HEK293 (cell line): ENCODE data around the gene IL17RC.
A peak's percentile ranks its signal among the peaks of the same experiment; 100 is the strongest.

Experiments
- CTCF ChIA-PET: fragments of 350-600 bp; formaldehyde crosslinking; extraction: SDS; loops from one replicate; lab custom pipeline; 2021; ENCODE audit warnings: antibody characterized with exemption; lab: Yijun Ruan, JAX
- POLR2A ChIA-PET: fragments of 300-600 bp; formaldehyde crosslinking; extraction: SDS; loops from one replicate; lab custom pipeline; 2020; ENCODE audit warnings: antibody characterized with exemption, inconsistent platforms; lab: Yijun Ruan, JAX
- H3K27ac ChIP-seq: fragments of 200-500 bp; sonication (Bioruptor generic); 2 replicates; pipeline ENCODE4 v1.5.1; 2014; ENCODE audit warnings: low read depth, low read length, control low read depth, inconsistent platforms; ENCODE audit errors: extremely low read depth
- H3K36me3 ChIP-seq, 2 experiments: fragments of 200-500 bp in 1 of 2; sonication (Bioruptor generic) in 1 of 2; 1 replicate in 1 of 2; 2 replicates in 1 of 2; pipeline ENCODE4 v1.5.1; 2014 to 2017; ENCODE audit warnings: inconsistent platforms in 2 of 2, low read length in 2 of 2; ENCODE audit not compliant: control insufficient read depth in 2 of 2, insufficient read depth in 1 of 2
- H3K4me1 ChIP-seq: fragments of 200-500 bp; sonication (Bioruptor generic); 2 replicates; pipeline ENCODE4 v1.5.1; 2014; ENCODE audit warnings: mild to moderate bottlenecking, low read length, inconsistent platforms; ENCODE audit not compliant: control insufficient read depth, insufficient read depth
- H3K4me3 ChIP-seq: 2 replicates; pipeline ENCODE4 v1.5.1; 2011; ENCODE audit warnings: low read depth, mild to moderate bottlenecking, control low read depth, low read length, moderate library complexity
- H3K9me3 ChIP-seq: fragments of 200-500 bp; sonication (Bioruptor generic); 2 replicates; pipeline ENCODE4 v1.5.1; 2014; ENCODE audit warnings: low read depth, low read length, inconsistent platforms; ENCODE audit not compliant: control insufficient read depth, insufficient read depth
- GLI2 ChIP-seq: fragments of 450-650 bp; formaldehyde crosslinking; IDR thresholded peaks from 2 replicates; pipeline ENCODE4; 2017; ENCODE audit warnings: missing biosample characterization, missing genetic modification characterization, low read depth, borderline replicate concordance
- GLI4 ChIP-seq: fragments of 450-650 bp; formaldehyde crosslinking; IDR thresholded peaks from 2 replicates; pipeline ENCODE4 v1.5.1; 2016; ENCODE audit warnings: missing biosample characterization, missing genetic modification characterization
- KLF1 ChIP-seq: fragments of 450-650 bp; formaldehyde crosslinking; IDR thresholded peaks from 2 replicates; pipeline ENCODE4 v1.5.1; 2016; ENCODE audit warnings: missing biosample characterization, missing genetic modification characterization
- KLF16 ChIP-seq: fragments of 450-650 bp; formaldehyde crosslinking; IDR thresholded peaks from 2 replicates; pipeline ENCODE4 v1.5.1; 2017; ENCODE audit warnings: missing biosample characterization, missing genetic modification characterization
- MYNN ChIP-seq: fragments of 450-650 bp; formaldehyde crosslinking; IDR thresholded peaks from 2 replicates; pipeline ENCODE4 v1.5.1; 2016; ENCODE audit warnings: missing biosample characterization, missing genetic modification characterization, borderline replicate concordance
- SP2 ChIP-seq: fragments of 450-650 bp; formaldehyde crosslinking; IDR thresholded peaks from 2 replicates; pipeline ENCODE4 v1.5.1; 2016; ENCODE audit warnings: missing biosample characterization, missing genetic modification characterization
- ZBTB1 ChIP-seq: fragments of 450-650 bp; formaldehyde crosslinking; IDR thresholded peaks from 2 replicates; pipeline ENCODE4 v1.5.1; 2016; ENCODE audit warnings: missing biosample characterization, missing genetic modification characterization
- ZFP37 ChIP-seq: fragments of 450-650 bp; formaldehyde crosslinking; IDR thresholded peaks from 2 replicates; pipeline ENCODE4 v1.5.1; 2016; ENCODE audit warnings: missing biosample characterization, missing genetic modification characterization
- ZNF140 ChIP-seq: fragments of 450-650 bp; formaldehyde crosslinking; IDR thresholded peaks from 2 replicates; pipeline ENCODE4 v1.5.1; 2016; ENCODE audit warnings: missing biosample characterization, missing genetic modification characterization
- ZNF146 ChIP-seq: fragments of 450-650 bp; formaldehyde crosslinking; IDR thresholded peaks from 2 replicates; pipeline ENCODE4 v1.5.1; 2016; ENCODE audit warnings: missing biosample characterization, missing genetic modification characterization
- ZNF175 ChIP-seq: fragments of 450-650 bp; formaldehyde crosslinking; IDR thresholded peaks from 2 replicates; pipeline ENCODE4 v1.5.1; 2016; ENCODE audit warnings: missing biosample characterization, missing genetic modification characterization
- ZNF202 ChIP-seq: fragments of 450-650 bp; formaldehyde crosslinking; IDR thresholded peaks from 2 replicates; pipeline ENCODE4 v1.5.1; 2016; ENCODE audit warnings: missing biosample characterization, missing genetic modification characterization, borderline replicate concordance
- ZNF223 ChIP-seq: fragments of 450-650 bp; formaldehyde crosslinking; IDR thresholded peaks from 2 replicates; pipeline ENCODE4 v1.5.1; 2016; ENCODE audit warnings: missing biosample characterization, missing genetic modification characterization
- ZNF248 ChIP-seq: fragments of 450-650 bp; formaldehyde crosslinking; IDR thresholded peaks from 2 replicates; pipeline ENCODE4 v1.5.1; 2017; ENCODE audit warnings: missing biosample characterization, missing genetic modification characterization
- ZNF335 ChIP-seq: fragments of 450-650 bp; formaldehyde crosslinking; conservative IDR thresholded peaks from 2 replicates; pipeline ENCODE4 v1.5.1; 2016; ENCODE audit warnings: missing biosample characterization, missing genetic modification characterization
- ZNF473 ChIP-seq: fragments of 450-650 bp; formaldehyde crosslinking; IDR thresholded peaks from 2 replicates; pipeline ENCODE4 v1.5.1; 2017; ENCODE audit warnings: missing biosample characterization, missing genetic modification characterization
- ZNF501 ChIP-seq: fragments of 450-650 bp; formaldehyde crosslinking; IDR thresholded peaks from 2 replicates; pipeline ENCODE4 v1.5.1; 2016; ENCODE audit warnings: missing biosample characterization, missing genetic modification characterization
- ZNF548 ChIP-seq: fragments of 450-650 bp; formaldehyde crosslinking; IDR thresholded peaks from 2 replicates; pipeline ENCODE4 v1.5.1; 2016; ENCODE audit warnings: missing biosample characterization, missing genetic modification characterization
- ZNF549 ChIP-seq: fragments of 450-650 bp; IDR thresholded peaks from 2 replicates; pipeline ENCODE4 v1.5.1; 2018; ENCODE audit warnings: missing biosample characterization, missing genetic modification characterization, mild to moderate bottlenecking, inconsistent platforms, moderate library complexity
- ZNF654 ChIP-seq: fragments of 450-650 bp; formaldehyde crosslinking; IDR thresholded peaks from 2 replicates; pipeline ENCODE4 v1.5.1; 2016; ENCODE audit warnings: low read depth, missing biosample characterization, missing genetic modification characterization
- ZNF791 ChIP-seq: fragments of 450-650 bp; formaldehyde crosslinking; IDR thresholded peaks from 2 replicates; pipeline ENCODE4 v1.5.1; 2016; ENCODE audit warnings: missing biosample characterization, missing genetic modification characterization
- ZSCAN16 ChIP-seq: fragments of 450-650 bp; formaldehyde crosslinking; IDR thresholded peaks from 2 replicates; pipeline ENCODE4 v1.5.1; 2016; ENCODE audit warnings: missing biosample characterization, missing genetic modification characterization
- ZXDB ChIP-seq: fragments of 450-650 bp; formaldehyde crosslinking; IDR thresholded peaks from 2 replicates; pipeline ENCODE4 v1.5.1; 2016; ENCODE audit warnings: missing biosample characterization, missing genetic modification characterization
- TF ChIP-seq, protein P1 (sequence below): fragments of 450-650 bp; formaldehyde crosslinking; IDR thresholded peaks from 2 replicates; pipeline ENCODE4 v1.5.1; 2016; ENCODE audit warnings: missing biosample characterization, missing genetic modification characterization
- TF ChIP-seq, protein P2 (sequence below): fragments of 450-650 bp; formaldehyde crosslinking; IDR thresholded peaks from 2 replicates; pipeline ENCODE4 v1.5.1; 2017; ENCODE audit warnings: missing biosample characterization, missing genetic modification characterization
- TF ChIP-seq, protein P3 (sequence below): fragments of 450-650 bp; formaldehyde crosslinking; optimal IDR thresholded peaks from 2 replicates; pipeline ENCODE3; 2016; ENCODE audit warnings: missing biosample characterization, mild to moderate bottlenecking, missing genetic modification characterization
- TF ChIP-seq, protein P4 (sequence below): fragments of 450-650 bp; formaldehyde crosslinking; IDR thresholded peaks from 2 replicates; pipeline ENCODE4 v1.5.1; 2016; ENCODE audit warnings: missing biosample characterization, missing genetic modification characterization
- TF ChIP-seq, protein P5 (sequence below): fragments of 450-650 bp; formaldehyde crosslinking; IDR thresholded peaks from 2 replicates; pipeline ENCODE4 v1.5.1; 2016; ENCODE audit warnings: missing biosample characterization, missing genetic modification characterization

IL17RC gene

DNA sequence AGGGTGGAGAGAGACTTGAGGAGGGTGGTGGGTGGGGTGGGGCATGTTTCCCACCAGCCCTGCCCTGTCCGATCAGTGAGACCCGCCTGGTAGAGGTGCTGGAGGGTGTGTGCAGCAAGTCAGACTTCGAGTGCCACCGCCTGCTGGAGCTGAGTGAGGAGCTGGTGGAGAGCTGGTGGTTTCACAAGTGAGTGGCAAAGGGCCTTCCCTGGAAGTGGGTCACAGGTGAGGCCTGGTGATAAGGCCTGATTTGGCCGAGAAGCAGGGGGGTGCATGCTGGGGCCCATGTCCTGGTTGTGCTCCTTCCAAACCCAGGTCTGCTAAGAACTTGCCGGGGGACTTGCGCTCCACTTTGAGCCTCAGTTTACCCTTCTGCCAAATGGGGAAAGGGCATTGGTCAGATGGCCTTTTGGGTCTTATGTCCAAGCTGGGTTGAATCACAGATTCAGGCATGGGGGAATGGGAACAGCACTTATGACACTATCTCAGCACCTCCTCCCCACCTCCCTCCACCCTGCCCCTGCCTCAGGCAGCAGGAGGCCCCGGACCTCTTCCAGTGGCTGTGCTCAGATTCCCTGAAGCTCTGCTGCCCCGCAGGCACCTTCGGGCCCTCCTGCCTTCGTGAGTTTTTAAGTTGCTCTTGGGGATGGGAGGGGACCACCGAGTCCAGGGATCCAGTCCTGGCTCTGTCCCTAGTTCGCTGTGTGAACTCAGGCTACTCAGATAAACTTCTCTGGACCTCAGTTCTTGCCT lies 20.8 kb downstream of the IL17RC start:
- POLR2A ChIA-PET, result interaction anchor here (1.9 kb wide), 1 partner anchor 9 kb away, joined by 6 read pairs; no protein-coding TSS in a partner anchor
- no peak overlapping the region for H3K27ac ChIP-seq
- TF ChIP-seq, protein P1, sequence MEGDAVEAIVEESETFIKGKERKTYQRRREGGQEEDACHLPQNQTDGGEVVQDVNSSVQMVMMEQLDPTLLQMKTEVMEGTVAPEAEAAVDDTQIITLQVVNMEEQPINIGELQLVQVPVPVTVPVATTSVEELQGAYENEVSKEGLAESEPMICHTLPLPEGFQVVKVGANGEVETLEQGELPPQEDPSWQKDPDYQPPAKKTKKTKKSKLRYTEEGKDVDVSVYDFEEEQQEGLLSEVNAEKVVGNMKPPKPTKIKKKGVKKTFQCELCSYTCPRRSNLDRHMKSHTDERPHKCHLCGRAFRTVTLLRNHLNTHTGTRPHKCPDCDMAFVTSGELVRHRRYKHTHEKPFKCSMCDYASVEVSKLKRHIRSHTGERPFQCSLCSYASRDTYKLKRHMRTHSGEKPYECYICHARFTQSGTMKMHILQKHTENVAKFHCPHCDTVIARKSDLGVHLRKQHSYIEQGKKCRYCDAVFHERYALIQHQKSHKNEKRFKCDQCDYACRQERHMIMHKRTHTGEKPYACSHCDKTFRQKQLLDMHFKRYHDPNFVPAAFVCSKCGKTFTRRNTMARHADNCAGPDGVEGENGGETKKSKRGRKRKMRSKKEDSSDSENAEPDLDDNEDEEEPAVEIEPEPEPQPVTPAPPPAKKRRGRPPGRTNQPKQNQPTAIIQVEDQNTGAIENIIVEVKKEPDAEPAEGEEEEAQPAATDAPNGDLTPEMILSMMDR (tag by site-specific recombination), result no peak
- no peak for TF ChIP-seq ZNF654
- TF ChIP-seq, protein P2, sequence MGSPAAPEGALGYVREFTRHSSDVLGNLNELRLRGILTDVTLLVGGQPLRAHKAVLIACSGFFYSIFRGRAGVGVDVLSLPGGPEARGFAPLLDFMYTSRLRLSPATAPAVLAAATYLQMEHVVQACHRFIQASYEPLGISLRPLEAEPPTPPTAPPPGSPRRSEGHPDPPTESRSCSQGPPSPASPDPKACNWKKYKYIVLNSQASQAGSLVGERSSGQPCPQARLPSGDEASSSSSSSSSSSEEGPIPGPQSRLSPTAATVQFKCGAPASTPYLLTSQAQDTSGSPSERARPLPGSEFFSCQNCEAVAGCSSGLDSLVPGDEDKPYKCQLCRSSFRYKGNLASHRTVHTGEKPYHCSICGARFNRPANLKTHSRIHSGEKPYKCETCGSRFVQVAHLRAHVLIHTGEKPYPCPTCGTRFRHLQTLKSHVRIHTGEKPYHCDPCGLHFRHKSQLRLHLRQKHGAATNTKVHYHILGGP (tag by site-specific recombination), result no peak
- peak; percentile 58 for TF ChIP-seq ZXDB (tag by site-specific recombination)
- 0 out of 2 replicates have a peak, but pooled peaks have one; percentile 38 for TF ChIP-seq KLF1
- no peak for TF ChIP-seq ZNF146 (tag by site-specific recombination)
- TF ChIP-seq ZSCAN16 (tag by site-specific recombination), result no peak
- TF ChIP-seq ZNF548, result no peak
- TF ChIP-seq ZNF335 (tag by site-specific recombination), result no peak
- TF ChIP-seq, protein P3, sequence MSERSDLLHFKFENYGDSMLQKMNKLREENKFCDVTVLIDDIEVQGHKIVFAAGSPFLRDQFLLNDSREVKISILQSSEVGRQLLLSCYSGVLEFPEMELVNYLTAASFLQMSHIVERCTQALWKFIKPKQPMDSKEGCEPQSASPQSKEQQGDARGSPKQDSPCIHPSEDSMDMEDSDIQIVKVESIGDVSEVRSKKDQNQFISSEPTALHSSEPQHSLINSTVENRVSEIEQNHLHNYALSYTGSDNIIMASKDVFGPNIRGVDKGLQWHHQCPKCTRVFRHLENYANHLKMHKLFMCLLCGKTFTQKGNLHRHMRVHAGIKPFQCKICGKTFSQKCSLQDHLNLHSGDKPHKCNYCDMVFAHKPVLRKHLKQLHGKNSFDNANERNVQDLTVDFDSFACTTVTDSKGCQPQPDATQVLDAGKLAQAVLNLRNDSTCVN (tag by site-specific recombination), result no peak
- TF ChIP-seq ZNF501 (tag by site-specific recombination), result no peak
- TF ChIP-seq ZNF248 (tag by site-specific recombination), result no peak
- 0 out of 2 replicates have a peak, but pooled peaks cover 2% of the 10 kb centered on the region for H3K4me1 ChIP-seq
- no peaks in the 10 kb centered on the region for H3K9me3 ChIP-seq
- H3K4me3 ChIP-seq, result no peak overlapping the region
- peaks cover 6 to 46% of the 10 kb centered on the region in 2 experiments; a peak in 2 of 3 replicates for H3K36me3 ChIP-seq
- CTCF ChIA-PET, result no interaction called here

DNA sequence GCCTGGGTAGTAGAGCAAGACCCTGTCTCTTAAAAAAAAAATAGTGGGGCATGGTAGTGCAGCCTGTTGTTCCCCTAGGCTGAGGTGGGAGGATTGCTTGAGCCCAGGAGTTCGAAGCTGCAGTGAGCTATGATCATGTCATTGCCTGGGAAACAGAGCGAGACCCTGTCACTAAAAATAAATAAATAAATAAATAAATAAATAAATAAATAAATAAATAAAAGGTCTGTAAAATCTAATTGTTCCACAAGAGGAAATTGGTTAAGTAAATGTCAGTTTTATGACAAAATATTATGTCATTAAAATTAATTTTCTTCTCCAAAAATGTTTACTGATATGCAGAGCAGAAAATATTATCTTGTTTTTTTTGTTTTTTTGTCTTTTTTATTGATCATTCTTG lies 22.1 kb downstream of the IL17RC start:
- H3K9me3 ChIP-seq, result no peaks in the 10 kb centered on the region
- peaks cover 6 to 59% of the 10 kb centered on the region in 2 experiments; a peak in 2 of 3 replicates for H3K36me3 ChIP-seq
- H3K4me1 ChIP-seq, result 0 out of 2 replicates have a peak, but pooled peaks cover 2% of the 10 kb centered on the region
- H3K4me3 ChIP-seq, result no peak overlapping the region
- no peak overlapping the region for H3K27ac ChIP-seq
- POLR2A ChIA-PET, result interaction anchor here (1.9 kb wide), 1 partner anchor 8 kb away, joined by 6 read pairs; no protein-coding TSS in a partner anchor
- CTCF ChIA-PET, result interaction anchor here (0.6 kb wide), 1 partner anchor 48 kb away, joined by 3 read pairs; no protein-coding TSS in a partner anchor
- TF ChIP-seq ZNF549 (tag by site-specific recombination) (no peak), SP2 (tag by site-specific recombination) (no peak), ZBTB1 (0 out of 2 replicates have a peak, but pooled peaks have one; percentile 75), ZNF175 (tag by site-specific recombination) (no peak), ZNF473 (no peak), ZNF202 (tag by site-specific recombination) (peak; percentile 89; the same call in 1 of the 2 replicates), GLI4 (tag by site-specific recombination) (no peak), ZFP37 (tag by site-specific recombination) (peak; percentile 87; the same call in 1 of the 2 replicates), MYNN (tag by site-specific recombination) (no peak; the same call in 1 of the 2 replicates), KLF16 (tag by site-specific recombination) (no peak), ZNF654 (peak; percentile 46), ZNF791 (tag by site-specific recombination) (peak; percentile 82), ZNF223 (0 out of 2 replicates have a peak, but pooled peaks have one; percentile 49), ZNF140 (tag by site-specific recombination) (peak; percentile 88), GLI2 (peak; percentile 6; the same call in 1 of the 2 replicates)
- TF ChIP-seq, protein P4, sequence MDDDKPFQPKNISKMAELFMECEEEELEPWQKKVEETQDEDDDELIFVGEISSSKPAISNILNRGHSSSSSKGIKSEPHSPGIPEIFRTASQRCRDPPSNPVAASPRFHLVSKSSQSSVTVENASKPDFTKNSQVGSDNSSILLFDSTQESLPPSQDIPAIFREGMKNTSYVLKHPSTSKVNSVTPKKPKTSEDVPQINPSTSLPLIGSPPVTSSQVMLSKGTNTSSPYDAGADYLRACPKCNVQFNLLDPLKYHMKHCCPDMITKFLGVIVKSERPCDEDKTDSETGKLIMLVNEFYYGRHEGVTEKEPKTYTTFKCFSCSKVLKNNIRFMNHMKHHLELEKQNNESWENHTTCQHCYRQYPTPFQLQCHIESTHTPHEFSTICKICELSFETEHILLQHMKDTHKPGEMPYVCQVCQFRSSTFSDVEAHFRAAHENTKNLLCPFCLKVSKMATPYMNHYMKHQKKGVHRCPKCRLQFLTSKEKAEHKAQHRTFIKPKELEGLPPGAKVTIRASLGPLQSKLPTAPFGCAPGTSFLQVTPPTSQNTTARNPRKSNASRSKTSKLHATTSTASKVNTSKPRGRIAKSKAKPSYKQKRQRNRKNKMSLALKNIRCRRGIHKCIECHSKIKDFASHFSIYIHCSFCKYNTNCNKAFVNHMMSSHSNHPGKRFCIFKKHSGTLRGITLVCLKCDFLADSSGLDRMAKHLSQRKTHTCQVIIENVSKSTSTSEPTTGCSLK (tag by site-specific recombination), result no peak
- TF ChIP-seq, protein P5, sequence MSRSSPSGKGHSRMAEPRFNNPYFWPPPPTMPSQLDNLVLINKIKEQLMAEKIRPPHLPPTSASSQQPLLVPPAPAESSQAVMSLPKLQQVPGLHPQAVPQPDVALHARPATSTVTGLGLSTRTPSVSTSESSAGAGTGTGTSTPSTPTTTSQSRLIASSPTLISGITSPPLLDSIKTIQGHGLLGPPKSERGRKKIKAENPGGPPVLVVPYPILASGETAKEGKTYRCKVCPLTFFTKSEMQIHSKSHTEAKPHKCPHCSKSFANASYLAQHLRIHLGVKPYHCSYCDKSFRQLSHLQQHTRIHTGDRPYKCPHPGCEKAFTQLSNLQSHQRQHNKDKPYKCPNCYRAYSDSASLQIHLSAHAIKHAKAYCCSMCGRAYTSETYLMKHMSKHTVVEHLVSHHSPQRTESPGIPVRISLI (tag by site-specific recombination), result 0 out of 2 replicates have a peak, but pooled peaks have one; percentile 31
